ENCODE results near the gene KCNH2. TPM values are rescaled to one million over a fixed set of nuclear protein-coding genes. Genes with fewer than 3 reads are reported as not detected.

KCNH2 gene
- total RNA-seq, 4 donors from 2014 or later, result 0.19 to 2.5 (median 0.72) TPM

- WGBS, 2 donors, result 54 to 60% methylated on average over 1 to 10 of the region's 34 CpGs
- intact Hi-C loops (cut with DNase I), result no loop called here
Observed at GRCh38 chr7:150947761-150948651, 30.1 kb downstream of the KCNH2 start.

GRCh38 chr7:150947241-150947745, 30.8 kb downstream of the KCNH2 start:
- Histone ChIP-seq H3K4me3 (no peak overlapping the region), H3K9me3 (no peaks in the 10 kb centered on the region), H3K27ac (no peak overlapping the region), H3K36me3 (no peaks in the 10 kb centered on the region), H3K4me1 (peaks cover 0 to 54% (median 2%) of the 10 kb centered on the region in 3 donors), H3K27me3 (peaks cover 0 to 40% (median 2%) of the 10 kb centered on the region in 4 donors)
- DNase-seq, result no peak
- TF ChIP-seq POLR2A (IDR thresholded peaks at IDR 0.05), result no peak
- TF ChIP-seq, protein P1, sequence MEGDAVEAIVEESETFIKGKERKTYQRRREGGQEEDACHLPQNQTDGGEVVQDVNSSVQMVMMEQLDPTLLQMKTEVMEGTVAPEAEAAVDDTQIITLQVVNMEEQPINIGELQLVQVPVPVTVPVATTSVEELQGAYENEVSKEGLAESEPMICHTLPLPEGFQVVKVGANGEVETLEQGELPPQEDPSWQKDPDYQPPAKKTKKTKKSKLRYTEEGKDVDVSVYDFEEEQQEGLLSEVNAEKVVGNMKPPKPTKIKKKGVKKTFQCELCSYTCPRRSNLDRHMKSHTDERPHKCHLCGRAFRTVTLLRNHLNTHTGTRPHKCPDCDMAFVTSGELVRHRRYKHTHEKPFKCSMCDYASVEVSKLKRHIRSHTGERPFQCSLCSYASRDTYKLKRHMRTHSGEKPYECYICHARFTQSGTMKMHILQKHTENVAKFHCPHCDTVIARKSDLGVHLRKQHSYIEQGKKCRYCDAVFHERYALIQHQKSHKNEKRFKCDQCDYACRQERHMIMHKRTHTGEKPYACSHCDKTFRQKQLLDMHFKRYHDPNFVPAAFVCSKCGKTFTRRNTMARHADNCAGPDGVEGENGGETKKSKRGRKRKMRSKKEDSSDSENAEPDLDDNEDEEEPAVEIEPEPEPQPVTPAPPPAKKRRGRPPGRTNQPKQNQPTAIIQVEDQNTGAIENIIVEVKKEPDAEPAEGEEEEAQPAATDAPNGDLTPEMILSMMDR (IDR thresholded peaks at IDR 0.05), result no peak
- WGBS, 2 donors, result 36% methylated on average over 5 of the region's 31 CpGs; no CpG with 5 or more reads in 1 of the 2 donors
- intact Hi-C loops (cut with DNase I), result no loop called here

More at GRCh38 chr7:150947761-150948651, 30.1 kb downstream of the KCNH2 start:
- Histone ChIP-seq H3K36me3 (no peaks in the 10 kb centered on the region), H3K4me3 (no peak overlapping the region), H3K27me3 (peaks cover 0 to 41% (median 2%) of the 10 kb centered on the region in 4 donors), H3K27ac (no peak overlapping the region), H3K9me3 (no peaks in the 10 kb centered on the region), H3K4me1 (peaks cover 0 to 47% (median 0%) of the 10 kb centered on the region in 3 donors)
- TF ChIP-seq, protein P1 (IDR thresholded peaks at IDR 0.05), result no peak
- no peak for TF ChIP-seq POLR2A (IDR thresholded peaks at IDR 0.05)
- no peak for DNase-seq

DNA sequence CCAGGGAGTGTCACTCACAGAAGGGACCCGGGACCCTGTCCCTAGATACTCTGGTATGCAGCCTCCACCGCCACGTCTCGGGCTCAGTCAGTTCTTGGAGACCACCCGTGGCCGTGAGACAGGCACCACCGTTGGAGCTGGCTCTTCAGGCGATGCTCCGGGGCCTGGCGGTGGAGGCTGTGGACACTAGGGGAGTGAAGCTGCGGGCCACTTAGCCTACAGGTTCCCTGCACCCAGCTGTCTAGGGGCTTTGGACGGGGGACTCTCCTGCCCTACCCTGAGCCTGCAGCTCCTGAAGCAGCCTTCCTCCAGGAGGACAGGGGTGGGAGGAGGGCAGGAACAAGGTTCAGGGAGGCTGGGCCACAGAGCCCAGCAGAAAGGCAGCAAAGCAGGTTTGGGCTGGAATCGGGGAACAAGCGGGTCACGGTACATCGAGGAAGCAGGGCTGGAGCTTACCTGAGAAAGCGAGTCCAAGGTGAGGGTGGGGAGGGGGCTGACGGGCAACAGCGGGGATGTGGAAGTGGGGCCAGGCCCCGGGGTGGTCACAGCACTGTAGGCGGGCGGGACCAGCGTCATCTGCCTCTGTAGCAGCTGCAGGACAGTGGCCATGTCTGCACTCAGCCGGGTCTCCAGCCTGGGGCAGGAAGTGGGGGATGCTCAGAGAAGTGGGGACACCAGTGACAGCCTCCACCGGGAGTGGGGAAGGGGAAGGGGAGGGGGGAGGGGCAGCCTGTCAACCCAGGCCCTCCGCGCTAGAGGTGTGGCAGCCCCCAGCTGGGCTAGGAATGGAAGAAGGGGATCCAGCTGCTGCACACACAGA, 31.5 kb downstream of the KCNH2 start:
- Histone ChIP-seq H3K4me3 (no peak overlapping the region), H3K4me1 (peaks cover 0 to 61% (median 5%) of the 10 kb centered on the region in 3 donors), H3K36me3 (no peaks in the 10 kb centered on the region), H3K27ac (no peak overlapping the region), H3K27me3 (peaks cover 0 to 45% (median 2%) of the 10 kb centered on the region in 4 donors), H3K9me3 (no peaks in the 10 kb centered on the region)
- no peak for DNase-seq
- intact Hi-C loops (cut with DNase I), result no loop called here
- TF ChIP-seq, protein P1 (IDR thresholded peaks at IDR 0.05), result no peak
- TF ChIP-seq POLR2A (IDR thresholded peaks at IDR 0.05), result no peak
- 53 to 73% methylated on average over 10 to 12 of the region's 27 CpGs for WGBS, 2 donors

GRCh38 chr7:150945853-150946420, 32.2 kb downstream of the KCNH2 start:
- WGBS, 2 donors, result 41 to 80% methylated on average over 11 to 16 of the region's 17 CpGs
- H3K4me1 ChIP-seq, result peaks cover 0 to 62% (median 5%) of the 10 kb centered on the region in 3 donors
- intact Hi-C loops (cut with DNase I), result no loop called here
- H3K27me3 ChIP-seq, result peaks cover 0 to 52% (median 2%) of the 10 kb centered on the region in 4 donors
- H3K36me3 ChIP-seq, result no peaks in the 10 kb centered on the region
- no peaks in the 10 kb centered on the region for H3K9me3 ChIP-seq
- H3K4me3 ChIP-seq, result no peak overlapping the region
- peak overlapping the region in 1 of 4 donors; percentile 42 for H3K27ac ChIP-seq
- TF ChIP-seq, protein P1 (IDR thresholded peaks at IDR 0.05), result no peak
- no peak for TF ChIP-seq POLR2A (IDR thresholded peaks at IDR 0.05)
- no peak for DNase-seq
